ENCODE data around the gene AMZ2.
"Not testable (repeated sequence)": the region's sequence is repeated elsewhere in the genome, so short reads cannot be mapped to it uniquely, and the experiment has no call there.

Gene AMZ2

GRCh38 chr17:68220786-68221185 is 27.1 kb upstream of the AMZ2 start:
- DNase-seq, result not testable (repeated sequence)

- DNase-seq, result no peak
These were observed 26.1 kb upstream of the AMZ2 start for GRCh38 chr17:68221786-68222185.

- DNase-seq, result no peak
These were observed 25.2 kb upstream of the AMZ2 start for GRCh38 chr17:68222606-68223005.

- not testable (repeated sequence) for DNase-seq
These were observed 22.8 kb upstream of the AMZ2 start for GRCh38 chr17:68225055-68225454.

GRCh38 chr17:68228039-68228680 is 19.7 kb upstream of the AMZ2 start:
- DNase-seq, result peak in 1 of 2 experiments; percentile 97

GRCh38 chr17:68228817-68229570 is 18.8 kb upstream of the AMZ2 start:
- peak; percentile 89 to 97 for DNase-seq

GRCh38 chr17:68229619-68230018 is 18.2 kb upstream of the AMZ2 start:
- DNase-seq, result no peak

GRCh38 chr17:68231131-68231530 is 16.7 kb upstream of the AMZ2 start:
- DNase-seq, result not testable (repeated sequence)

- no peak for DNase-seq
These were observed 16.3 kb upstream of the AMZ2 start for GRCh38 chr17:68231541-68231940.

GRCh38 chr17:68232741-68233140 is 15.1 kb upstream of the AMZ2 start:
- not testable (repeated sequence) for DNase-seq

GRCh38 chr17:68234726-68235335 is 13.0 kb upstream of the AMZ2 start:
- not testable (repeated sequence) for DNase-seq

GRCh38 chr17:68235336-68235791 is 12.5 kb upstream of the AMZ2 start:
- peak; percentile 41 to 72 for DNase-seq

- not testable (repeated sequence) for DNase-seq
These were observed 10.3 kb upstream of the AMZ2 start for GRCh38 chr17:68237369-68238163.

GRCh38 chr17:68238164-68238870 is 9.5 kb upstream of the AMZ2 start:
- no peak for DNase-seq

- DNase-seq, result no peak
These were observed 9.0 kb upstream of the AMZ2 start for GRCh38 chr17:68238871-68239253.

- DNase-seq, result no peak
These were observed 8.0 kb upstream of the AMZ2 start for GRCh38 chr17:68239632-68240366.

GRCh38 chr17:68246271-68247028 is 1.4 kb upstream of the AMZ2 start:
- DNase-seq, result no peak

GRCh38 chr17:68248199-68248825 is 469 bp downstream of the AMZ2 start:
- no peak for DNase-seq

- no peak for DNase-seq
These were observed 1.0 kb downstream of the AMZ2 start for GRCh38 chr17:68248891-68249290.

GRCh38 chr17:68249354-68249765 is 1.5 kb downstream of the AMZ2 start:
- DNase-seq, result no peak

Data from cerebellar nuclear complex (tissue), 1 donor.